CD14-positive monocyte (primary cell): ENCODE data around the gene SLITRK6. TPM values are rescaled to one million over a fixed set of nuclear protein-coding genes. Genes with fewer than 3 reads are reported as not detected.

Experiments used
- DNase-seq, 3 donors: peaks; one replicate each; pipeline ENCODE4 v3.0.0-alpha.2; 2011 to 2022
- H2AFZ ChIP-seq: 2 replicates; pipeline ENCODE4 v1.6.0; 2012; ENCODE audit warnings: mild to moderate bottlenecking, low read depth, low read length, inconsistent platforms; ENCODE audit not compliant: insufficient read depth, poor library complexity, severe bottlenecking
- H3K27ac ChIP-seq, 2 donors: 1 replicate in 1 of 2; 2 replicates in 1 of 2; pipeline ENCODE4 v1.5.1; 2012 to 2013; ENCODE audit warnings: low read length in 2 of 2, control low read depth in 1 of 2, inconsistent platforms in 1 of 2, low read depth in 1 of 2, mild to moderate bottlenecking in 1 of 2
- H3K27me3 ChIP-seq, 2 donors: one replicate each; pipeline versions ENCODE4 v1.6.0 to v1.6.1; 2011 to 2013; ENCODE audit warnings: low read length in 2 of 2; ENCODE audit not compliant: control insufficient read depth in 2 of 2, insufficient read depth in 2 of 2
- H3K36me3 ChIP-seq, 2 donors: replicated peaks in 1 of 2; 1 replicate in 1 of 2; 2 replicates in 1 of 2; pipeline versions ENCODE4 v1.5.1 to v1.6.1; 2012 to 2013; ENCODE audit warnings: low read length in 2 of 2, control low read depth in 1 of 2, inconsistent platforms in 1 of 2, mild to moderate bottlenecking in 1 of 2; ENCODE audit not compliant: insufficient read depth in 2 of 2, control insufficient read depth in 1 of 2
- H3K4me1 ChIP-seq, 2 donors: 1 replicate in 1 of 2; 2 replicates in 1 of 2; pipeline versions ENCODE4 v1.5.1 to v1.6.1; 2012 to 2013; ENCODE audit warnings: low read length in 2 of 2, control low read depth in 1 of 2, inconsistent platforms in 1 of 2, mild to moderate bottlenecking in 1 of 2, moderate library complexity in 1 of 2; ENCODE audit not compliant: insufficient read depth in 2 of 2, control insufficient read depth in 1 of 2
- H3K4me2 ChIP-seq: replicated peaks from 2 replicates; pipeline ENCODE3; 2012; ENCODE audit warnings: low read length, moderate library complexity, mild to moderate bottlenecking; ENCODE audit not compliant: poor library complexity, severe bottlenecking; ENCODE audit errors: extremely low read depth
- H3K4me3 ChIP-seq, 3 experiments: fragments of 200-600 bp in 1 of 3; sonication (generic) in 1 of 3; replicated peaks in 1 of 3; 1 replicate in 2 of 3; 2 replicates in 1 of 3; pipeline ENCODE4 v1.5.1; 2011 to 2013; ENCODE audit warnings: low read length in 3 of 3, mild to moderate bottlenecking in 3 of 3, control low read depth in 2 of 3, low read depth in 2 of 3, inconsistent platforms in 1 of 3, moderate library complexity in 1 of 3
- H3K79me2 ChIP-seq: 2 replicates; pipeline ENCODE4 v1.6.0; 2012; ENCODE audit warnings: mild to moderate bottlenecking, control low read depth, inconsistent platforms, low read length, moderate library complexity; ENCODE audit not compliant: insufficient read depth
- H3K9ac ChIP-seq: 2 replicates; pipeline ENCODE4 v1.6.0; 2017; ENCODE audit warnings: low read length, mild to moderate bottlenecking; ENCODE audit not compliant: insufficient read depth, poor library complexity, severe bottlenecking
- H3K9me3 ChIP-seq, 2 donors: replicated peaks in 1 of 2; 1 replicate in 1 of 2; 2 replicates in 1 of 2; pipeline versions ENCODE4 v1.5.1 to v1.6.1; 2012 to 2013; ENCODE audit warnings: low read length in 2 of 2, control low read depth in 1 of 2; ENCODE audit not compliant: control insufficient read depth in 1 of 2, insufficient read depth in 1 of 2
- H4K20me1 ChIP-seq: 2 replicates; pipeline ENCODE4 v1.6.0; 2012; ENCODE audit warnings: mild to moderate bottlenecking, low read length, control low read depth, moderate library complexity; ENCODE audit not compliant: insufficient read depth
- H3K27ac Mint-ChIP-seq, 7 donors: one replicate each; pipeline ENCODE4 v1.8.0; 2020; ENCODE audit warnings: mild to moderate bottlenecking in 7 of 7, mixed read lengths in 7 of 7, moderate library complexity in 6 of 7, inconsistent platforms in 2 of 7
- H3K27me3 Mint-ChIP-seq, 3 donors: one replicate each; pipeline ENCODE4 v1.8.0; 2021 to 2022; ENCODE audit warnings: low read depth in 3 of 3, mild to moderate bottlenecking in 3 of 3, mixed read lengths in 3 of 3, moderate library complexity in 3 of 3, inconsistent platforms in 1 of 3
- H3K36me3 Mint-ChIP-seq, 2 donors: one replicate each; pipeline ENCODE4 v1.8.0; 2020; ENCODE audit warnings: mixed read lengths in 2 of 2, inconsistent platforms in 1 of 2, mild to moderate bottlenecking in 1 of 2
- H3K4me1 Mint-ChIP-seq: one replicate; pipeline ENCODE4 v1.8.0; 2020; ENCODE audit warnings: mild to moderate bottlenecking, mixed read lengths
- H3K4me3 Mint-ChIP-seq, 2 donors: one replicate each; pipeline ENCODE4 v1.8.0; 2020; ENCODE audit warnings: mild to moderate bottlenecking in 2 of 2, mixed read lengths in 2 of 2, moderate library complexity in 1 of 2
- H3K9me3 Mint-ChIP-seq, 7 donors: one replicate each; pipeline ENCODE4 v1.8.0; 2020 to 2022; ENCODE audit warnings: mixed read lengths in 7 of 7, mild to moderate bottlenecking in 6 of 7, moderate library complexity in 6 of 7, inconsistent platforms in 2 of 7
- WGBS: methylation state at CpG from one replicate; pipeline ENCODE4 v1.1.5; 2013; ENCODE audit warnings: missing lambda C conversion rate; ENCODE audit not compliant: insufficient coverage; 5-methylcytosine and 5-hydroxymethylcytosine counted together
- intact Hi-C, 2 donors: fragments of 100-400 bp; cut with micrococcal nuclease; formaldehyde crosslinking; loops; one replicate each; pipeline versions ENCODE4 v1.15.0 to v1.15.1; 2023
- polyA plus RNA-seq, 3 donors: library from polyadenylated mRNA; depleted of rRNA in 1 of 3; unstranded in 2 of 3; stranded (reverse) in 1 of 3; fragments of 300-500 nt in 2 of 3; fragments of >200 nt in 1 of 3; fragmentation: Illumina TruSeq in 2 of 3; gene quantifications; 1 replicate in 2 of 3; 2 replicates in 1 of 3; pipeline ENCODE4 v1.2.3, GENCODE V29; 2012 to 2021
- TF ChIP-seq, protein P1 (sequence below): fragments of 200-600 bp; IDR thresholded peaks from one replicate; pipeline ENCODE4 v1.8.0; 2022; ENCODE audit warnings: antibody characterized with exemption, mild to moderate bottlenecking

Gene SLITRK6
- polyA plus RNA-seq, 3 donors: not detected

DNA sequence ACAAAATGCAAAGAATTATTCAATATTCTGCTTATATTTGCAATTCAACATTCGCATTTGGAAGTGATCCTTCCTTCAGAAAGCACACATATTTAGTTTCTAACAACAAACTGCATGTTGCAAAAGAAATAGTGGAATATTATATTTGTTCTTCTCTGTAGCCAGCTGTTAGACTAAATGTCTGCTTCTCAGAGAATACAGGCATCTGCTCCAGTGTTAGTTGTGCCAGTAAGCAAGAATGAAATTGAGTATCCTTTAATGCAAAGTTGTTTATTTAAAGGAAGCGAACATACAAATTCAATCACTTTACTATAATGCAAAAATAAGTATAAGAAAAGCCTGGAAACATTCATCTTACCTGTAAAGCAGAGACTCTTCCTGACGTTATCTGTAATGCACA lies 663 bp downstream of the SLITRK6 start:
- TF ChIP-seq, protein P1, sequence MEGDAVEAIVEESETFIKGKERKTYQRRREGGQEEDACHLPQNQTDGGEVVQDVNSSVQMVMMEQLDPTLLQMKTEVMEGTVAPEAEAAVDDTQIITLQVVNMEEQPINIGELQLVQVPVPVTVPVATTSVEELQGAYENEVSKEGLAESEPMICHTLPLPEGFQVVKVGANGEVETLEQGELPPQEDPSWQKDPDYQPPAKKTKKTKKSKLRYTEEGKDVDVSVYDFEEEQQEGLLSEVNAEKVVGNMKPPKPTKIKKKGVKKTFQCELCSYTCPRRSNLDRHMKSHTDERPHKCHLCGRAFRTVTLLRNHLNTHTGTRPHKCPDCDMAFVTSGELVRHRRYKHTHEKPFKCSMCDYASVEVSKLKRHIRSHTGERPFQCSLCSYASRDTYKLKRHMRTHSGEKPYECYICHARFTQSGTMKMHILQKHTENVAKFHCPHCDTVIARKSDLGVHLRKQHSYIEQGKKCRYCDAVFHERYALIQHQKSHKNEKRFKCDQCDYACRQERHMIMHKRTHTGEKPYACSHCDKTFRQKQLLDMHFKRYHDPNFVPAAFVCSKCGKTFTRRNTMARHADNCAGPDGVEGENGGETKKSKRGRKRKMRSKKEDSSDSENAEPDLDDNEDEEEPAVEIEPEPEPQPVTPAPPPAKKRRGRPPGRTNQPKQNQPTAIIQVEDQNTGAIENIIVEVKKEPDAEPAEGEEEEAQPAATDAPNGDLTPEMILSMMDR: no peak
- Histone ChIP-seq H3K4me3 (no peak overlapping the region), H3K79me2 (no peaks in the 10 kb centered on the region), H4K20me1 (no peaks in the 10 kb centered on the region), H3K36me3 (no peaks in the 10 kb centered on the region), H2AFZ (no peak overlapping the region), H3K4me1 (no peaks in the 10 kb centered on the region), H3K27ac (no peak overlapping the region), H3K4me2 (no peak overlapping the region), H3K27me3 (no peaks in the 10 kb centered on the region), H3K9ac (no peak overlapping the region), H3K9me3 (no peaks in the 10 kb centered on the region)
- no CpG with 5 or more reads among the region's 3 CpGs for WGBS
- intact Hi-C loops: no loop called here
- no peaks in the 10 kb centered on the region for H3K4me1 Mint-ChIP-seq
- no peak for DNase-seq
- H3K27ac Mint-ChIP-seq: no peak overlapping the region
- H3K9me3 Mint-ChIP-seq: peaks cover 0 to 2% (median 0%) of the 10 kb centered on the region in 7 donors
- no peaks in the 10 kb centered on the region for H3K27me3 Mint-ChIP-seq
- no peak overlapping the region for H3K4me3 Mint-ChIP-seq
- H3K36me3 Mint-ChIP-seq: no peaks in the 10 kb centered on the region

DNA sequence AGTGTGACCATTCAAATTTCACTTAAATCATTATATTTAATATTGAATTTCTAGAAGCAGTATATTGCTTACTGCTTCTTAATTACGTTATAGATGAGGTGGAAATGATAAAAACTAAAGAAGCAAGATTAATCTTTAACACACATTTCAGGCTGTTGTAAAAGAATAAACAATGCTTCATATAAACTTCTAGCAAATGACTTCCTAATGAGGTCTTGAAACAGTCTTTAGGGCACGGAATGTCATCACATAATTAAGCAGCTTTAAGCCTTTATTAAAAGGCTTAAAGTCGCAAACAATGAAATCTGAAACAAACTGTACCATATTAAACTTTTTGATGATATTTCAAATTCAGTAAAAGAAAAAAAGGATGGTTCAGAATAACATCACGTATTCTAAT lies 1.9 kb downstream of the SLITRK6 start:
- Histone ChIP-seq H3K27me3 (no peaks in the 10 kb centered on the region), H3K79me2 (no peaks in the 10 kb centered on the region), H2AFZ (no peak overlapping the region), H3K4me1 (no peaks in the 10 kb centered on the region), H3K4me2 (no peak overlapping the region), H3K27ac (no peak overlapping the region), H3K9me3 (no peaks in the 10 kb centered on the region), H3K36me3 (no peaks in the 10 kb centered on the region), H4K20me1 (no peaks in the 10 kb centered on the region), H3K9ac (no peak overlapping the region), H3K4me3 (no peak overlapping the region)
- Mint-ChIP-seq H3K36me3 (no peaks in the 10 kb centered on the region), H3K27me3 (no peaks in the 10 kb centered on the region), H3K27ac (no peak overlapping the region), H3K9me3 (peaks cover 0 to 2% (median 0%) of the 10 kb centered on the region in 7 donors), H3K4me3 (no peak overlapping the region), H3K4me1 (no peaks in the 10 kb centered on the region)
- DNase-seq: no peak
- intact Hi-C loops: no loop called here
- 71% methylated on average over 1 of the region's 4 CpGs for WGBS
- TF ChIP-seq, protein P1: no peak
